Posterior cingulate gyrus (tissue), 11 donors: ENCODE data around the gene NOLC1.
"Not testable (repeated sequence)": the region's sequence is repeated elsewhere in the genome, so short reads cannot be mapped to it uniquely, and the experiment has no call there.

Experiments used
- DNase-seq, 10 donors: peaks; one replicate each; pipeline versions ENCODE4 v3.0.0 to v3.0.0-alpha.2; 2020 to 2021; ENCODE audit warnings: mixed read lengths in 3 of 10
- intact Hi-C: fragments of 100-400 bp; cut with DNase I; formaldehyde crosslinking; loops from one replicate; pipeline ENCODE4 v1.15.1; 2023

Gene NOLC1

DNA sequence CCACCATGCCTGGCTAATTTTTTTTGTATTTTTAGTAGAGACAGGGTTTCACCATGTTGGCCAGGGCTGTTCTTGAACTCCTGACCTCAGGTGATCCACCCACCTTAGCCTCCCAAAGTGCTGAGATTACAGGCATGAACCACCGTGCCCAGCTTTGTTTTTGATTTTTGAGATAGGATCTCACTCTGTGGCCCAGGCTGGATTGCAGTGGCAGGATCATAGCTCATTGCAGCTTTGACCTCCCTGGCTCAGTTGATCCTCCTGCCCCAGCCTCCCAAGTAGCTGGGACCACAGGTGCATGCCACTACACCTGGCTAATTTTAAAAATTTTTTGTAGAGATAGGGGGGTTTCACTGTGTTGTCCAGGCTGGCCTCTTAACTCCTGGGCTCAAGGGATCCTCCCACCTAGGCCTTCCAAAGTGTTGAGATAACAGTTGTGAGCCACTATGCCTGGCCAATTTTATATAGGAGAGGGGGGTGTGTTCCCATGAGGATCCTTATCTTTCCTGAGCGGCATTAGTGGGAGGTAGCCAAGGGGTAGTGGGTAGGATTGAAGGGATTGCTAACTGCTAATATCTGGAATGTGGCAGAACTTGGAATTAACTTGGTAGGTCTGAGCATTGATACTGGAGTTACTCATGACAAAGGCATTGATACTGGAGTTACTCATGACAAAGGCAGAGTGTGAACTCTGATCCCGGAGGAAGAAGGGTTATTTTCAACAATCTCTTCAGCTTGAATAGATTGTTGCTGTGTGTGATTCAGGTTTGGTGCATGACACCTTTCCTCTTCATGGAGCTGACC, 1.0 kb upstream of the NOLC1 start:
- intact Hi-C loops = no loop called here
- no peak for DNase-seq

DNA sequence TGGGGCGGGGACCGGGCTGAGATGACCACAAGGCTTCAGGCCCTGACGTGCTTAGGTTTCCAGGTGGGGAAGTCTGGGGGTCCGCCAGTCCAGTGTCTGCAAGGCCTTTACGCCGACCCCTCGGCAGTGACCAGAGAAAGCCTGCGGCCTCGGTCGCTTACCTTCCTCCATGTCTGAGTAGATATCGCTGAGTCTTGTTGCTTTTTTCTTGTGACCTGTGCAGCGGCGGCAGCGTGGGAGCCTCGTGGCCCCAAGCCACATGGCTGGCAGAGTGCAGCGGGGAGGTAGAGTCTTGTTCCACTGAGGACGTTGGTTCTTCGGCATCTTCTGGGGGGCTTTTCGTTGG, 329 bp downstream of the NOLC1 start:
- intact Hi-C loops = loop anchor here (1.0 kb wide), 1 partner anchor 19 kb away; the partner anchor contains the start of gene PPRC1

DNA sequence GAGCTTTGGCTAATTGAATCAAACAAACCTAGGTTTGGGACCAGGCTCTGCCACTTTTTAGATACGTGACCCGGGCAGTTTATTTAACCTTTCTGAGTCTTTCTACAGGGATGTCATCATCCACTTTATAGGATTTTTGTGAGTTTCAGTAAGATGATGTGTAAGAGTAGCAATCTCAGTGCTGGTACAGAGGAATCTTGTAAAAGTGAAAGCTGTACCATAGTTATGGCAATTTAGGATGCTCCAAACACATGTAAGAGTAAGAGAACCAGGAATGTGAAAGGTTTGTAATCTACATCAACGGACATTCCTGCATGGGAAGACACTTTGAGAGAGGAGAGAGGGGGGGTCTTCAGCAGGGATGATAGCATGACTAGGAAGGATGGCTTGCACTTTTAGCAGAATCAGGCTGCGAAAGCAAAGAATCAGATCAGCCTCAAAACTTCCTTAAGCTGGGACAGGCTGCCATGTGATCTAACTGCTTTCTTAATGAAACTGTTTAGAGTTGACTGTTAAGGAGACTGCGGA, 968 bp downstream of the NOLC1 start:
- intact Hi-C loops = no loop called here
- DNase-seq = no peak

More for the DNA sequence above, 329 bp downstream of the NOLC1 start:
- DNase-seq = peak in 2 of 10 donors; percentile 8 to 81

DNA sequence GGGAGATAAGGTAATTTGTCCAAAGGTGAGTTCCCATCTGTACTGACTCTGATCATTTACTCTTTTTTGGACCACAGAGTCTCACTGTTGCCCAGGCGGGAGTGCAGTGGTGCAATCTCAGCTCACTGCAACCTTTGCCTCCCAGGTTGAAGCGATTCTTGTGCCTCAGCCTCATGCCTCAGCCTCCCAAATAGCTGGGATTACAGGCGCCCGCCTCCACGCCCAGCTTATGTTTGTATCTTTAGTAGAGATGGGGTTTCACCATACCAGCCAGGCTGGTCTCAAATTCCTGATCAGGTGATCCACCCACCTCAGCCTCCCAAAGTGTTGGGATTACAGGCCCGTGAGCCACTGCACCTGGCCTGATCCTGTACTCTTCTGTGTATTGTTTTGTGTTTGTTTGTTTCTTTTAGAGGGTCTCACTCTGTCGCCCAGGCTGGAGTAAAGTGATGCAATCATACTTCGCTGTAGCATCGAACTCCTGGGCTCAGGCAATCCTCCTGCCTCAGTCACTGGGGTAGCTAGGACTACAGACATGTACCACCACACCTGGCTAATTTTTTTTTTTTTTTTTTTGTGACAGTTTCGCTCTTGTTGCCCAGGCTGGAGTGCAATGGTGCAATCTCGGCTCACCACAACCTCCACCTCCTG, 2.4 kb downstream of the NOLC1 start:
- intact Hi-C loops = no loop called here
- DNase-seq = no peak

DNA sequence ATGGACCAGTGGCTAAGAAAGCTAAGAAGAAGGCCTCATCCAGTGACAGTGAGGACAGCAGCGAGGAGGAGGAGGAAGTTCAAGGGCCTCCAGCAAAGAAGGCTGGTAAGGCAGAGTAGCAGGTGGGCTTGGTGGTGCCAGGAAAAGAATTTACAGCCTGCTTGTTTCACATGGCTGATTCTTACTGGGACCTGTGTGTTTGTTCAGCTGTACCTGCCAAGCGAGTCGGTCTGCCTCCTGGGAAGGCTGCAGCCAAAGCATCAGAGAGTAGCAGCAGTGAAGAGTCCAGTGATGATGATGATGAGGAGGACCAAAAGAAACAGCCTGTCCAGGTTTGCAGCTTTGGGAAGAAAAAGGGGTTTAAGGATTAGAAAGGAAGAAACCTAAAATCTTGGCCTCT, 5.0 kb downstream of the NOLC1 start:
- DNase-seq = no peak
- intact Hi-C loops = no loop called here

DNA sequence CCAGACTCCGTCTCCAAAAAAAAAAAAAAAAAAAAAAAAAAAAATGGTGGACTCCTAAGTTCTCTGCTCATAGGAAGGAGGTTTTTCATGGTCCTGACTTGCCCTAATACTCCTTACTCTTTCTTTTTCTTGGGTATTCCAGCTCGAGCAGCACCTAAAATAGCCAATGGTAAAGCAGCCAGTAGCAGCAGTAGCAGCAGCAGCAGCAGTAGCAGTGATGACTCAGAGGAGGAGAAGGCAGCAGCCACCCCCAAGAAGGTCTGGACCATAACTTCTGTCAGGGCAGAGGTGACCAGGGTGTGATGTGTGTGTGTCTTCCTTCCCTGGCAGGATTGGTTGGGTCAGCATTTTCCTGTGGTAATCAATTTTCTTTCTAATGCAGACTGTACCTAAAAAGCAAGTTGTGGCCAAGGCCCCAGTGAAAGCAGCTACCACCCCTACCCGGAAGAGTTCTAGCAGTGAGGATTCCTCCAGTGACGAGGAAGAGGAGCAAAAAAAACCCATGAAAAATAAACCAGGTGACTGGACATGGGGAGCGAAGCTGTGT, 6.9 kb downstream of the NOLC1 start:
- DNase-seq = no peak
- intact Hi-C loops = no loop called here

DNA sequence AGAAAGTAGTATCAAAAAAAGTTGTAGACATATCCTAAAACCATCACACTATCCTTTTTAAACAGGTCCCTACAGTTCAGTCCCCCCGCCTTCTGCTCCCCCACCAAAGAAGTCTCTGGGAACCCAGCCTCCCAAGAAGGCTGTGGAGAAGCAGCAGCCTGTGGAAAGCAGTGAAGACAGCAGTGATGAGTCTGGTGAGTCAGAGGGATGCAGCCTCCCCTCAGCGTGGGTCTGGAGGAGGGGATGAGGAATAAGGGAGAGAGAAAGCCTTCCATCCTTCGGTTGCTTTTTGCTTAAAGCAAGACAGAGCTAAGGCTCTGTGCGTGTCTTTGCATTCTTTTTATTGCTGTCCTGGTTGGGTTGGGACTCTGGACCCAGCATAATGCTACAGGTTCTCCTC, 7.6 kb downstream of the NOLC1 start:
- intact Hi-C loops = loop anchor here (10.0 kb wide), 1 partner anchor 75 kb away; no protein-coding TSS in a partner anchor
- no peak for DNase-seq

DNA sequence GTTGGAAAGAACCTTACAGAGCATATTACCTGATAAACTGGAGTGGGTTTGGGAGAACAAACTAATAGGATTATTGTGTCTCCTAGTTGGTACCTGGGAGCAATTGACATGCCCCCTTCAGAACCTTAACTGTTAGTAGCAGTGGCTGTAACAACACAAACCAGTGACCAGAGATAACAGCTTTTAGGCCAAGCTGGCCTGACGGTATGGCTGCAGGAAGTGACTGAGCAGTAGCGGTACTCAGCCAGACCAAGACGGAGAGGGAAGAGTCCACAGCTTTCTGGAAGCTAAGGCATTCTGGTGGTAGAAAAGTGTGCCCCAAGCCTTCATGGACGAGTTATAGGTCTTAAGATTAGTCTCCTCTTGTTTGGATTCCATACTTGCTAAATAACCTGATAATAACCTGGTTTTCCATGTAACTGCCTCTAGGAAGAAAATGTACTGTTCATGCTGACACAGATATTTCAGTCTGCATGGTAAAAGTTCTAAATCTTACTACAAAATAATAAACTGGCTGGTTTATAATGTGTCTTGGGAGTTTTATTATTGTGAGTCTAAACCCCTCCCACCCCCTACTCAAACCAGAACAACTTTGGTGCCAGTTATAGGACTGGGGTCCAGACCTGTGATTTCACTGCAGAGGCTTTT, 11.3 kb downstream of the NOLC1 start:
- intact Hi-C loops = loop anchor here (10.0 kb wide), 1 partner anchor 71 kb away; no protein-coding TSS in a partner anchor
- DNase-seq = no peak

DNA sequence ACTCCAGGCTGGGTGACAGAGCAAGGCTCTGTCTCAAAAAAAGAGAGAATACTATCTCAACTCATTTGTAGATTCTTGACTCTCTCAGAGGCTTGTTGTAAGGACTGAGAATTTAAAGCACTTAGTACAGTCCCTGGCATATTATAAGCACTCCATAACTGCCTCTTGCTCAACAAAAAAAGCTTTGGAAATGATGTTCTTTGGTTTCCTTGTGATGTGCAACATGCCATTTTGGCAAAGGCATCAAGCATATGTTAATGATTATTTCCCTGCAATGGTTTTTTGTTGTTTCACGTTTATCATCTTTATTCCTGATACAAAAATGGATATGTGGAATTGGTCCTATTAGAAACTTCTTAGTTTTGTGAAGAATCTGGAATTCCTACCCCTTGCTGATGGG, 15.7 kb downstream of the NOLC1 start:
- DNase-seq = no peak
- intact Hi-C loops = loop anchor here (5.0 to 10.0 kb wide), 3 partner anchors 67 to 229 kb away; partner anchors contain the start of gene NFKB2

DNA sequence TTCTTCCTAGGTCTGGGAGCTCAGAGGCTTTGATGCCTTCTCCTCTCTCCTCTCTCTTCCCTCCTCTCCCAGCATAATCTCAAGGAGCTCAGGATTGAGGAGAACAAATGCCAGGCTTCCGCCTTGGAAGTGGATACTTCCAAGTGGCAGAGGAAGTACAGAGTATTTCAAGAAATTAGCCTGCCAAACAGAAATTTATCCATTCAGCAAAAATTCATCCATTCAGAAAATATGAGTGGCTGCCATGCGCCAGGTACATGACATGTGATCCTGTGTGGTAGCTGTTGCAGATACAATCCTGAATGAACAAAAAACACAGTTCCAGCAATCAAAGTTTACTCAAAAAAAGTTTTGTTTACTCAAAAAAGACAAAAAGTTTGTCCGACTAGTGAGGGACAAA, 18.4 kb downstream of the NOLC1 start:
- no peak for DNase-seq
- intact Hi-C loops = no loop called here

DNA sequence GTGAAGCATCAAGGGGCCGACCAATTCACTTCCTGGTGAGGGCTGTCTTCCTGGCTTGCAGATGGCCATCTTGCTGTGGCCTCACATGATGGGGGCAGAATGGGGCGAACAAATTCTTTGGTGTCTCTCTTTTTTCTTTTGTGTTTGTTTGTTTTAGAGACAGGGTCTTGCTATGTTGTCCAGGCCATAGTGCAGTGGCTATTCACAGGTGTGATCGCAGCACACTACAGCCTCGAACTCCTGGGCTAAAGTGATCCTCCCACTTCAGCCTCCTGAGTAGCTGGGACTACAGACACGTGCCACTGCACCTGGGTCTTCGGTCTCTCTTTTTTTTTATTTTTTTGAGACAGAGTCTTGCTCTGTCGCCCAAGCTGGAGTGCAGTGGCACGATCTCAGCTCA, 20.1 kb downstream of the NOLC1 start:
- intact Hi-C loops = no loop called here
- no peak for DNase-seq

DNA sequence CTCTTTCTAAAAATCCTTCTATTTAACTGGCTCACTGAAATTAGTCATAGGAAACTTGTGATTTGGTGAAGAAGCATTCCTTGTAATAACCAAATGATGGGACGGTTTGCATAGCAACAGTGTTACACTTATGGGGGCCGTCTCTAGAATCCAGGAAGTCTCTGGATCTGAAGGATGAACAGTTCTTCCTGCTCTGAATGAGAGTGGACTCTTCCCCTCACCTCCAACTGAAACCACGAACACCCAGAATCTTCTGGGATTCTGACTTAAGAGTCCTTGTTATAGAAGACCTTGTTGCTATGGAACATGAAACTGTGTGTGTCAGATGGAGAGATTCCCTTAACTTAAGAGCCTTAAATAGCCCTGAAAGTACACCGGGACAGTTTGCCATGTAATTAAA, 23.2 kb downstream of the NOLC1 start:
- intact Hi-C loops = no loop called here

DNA sequence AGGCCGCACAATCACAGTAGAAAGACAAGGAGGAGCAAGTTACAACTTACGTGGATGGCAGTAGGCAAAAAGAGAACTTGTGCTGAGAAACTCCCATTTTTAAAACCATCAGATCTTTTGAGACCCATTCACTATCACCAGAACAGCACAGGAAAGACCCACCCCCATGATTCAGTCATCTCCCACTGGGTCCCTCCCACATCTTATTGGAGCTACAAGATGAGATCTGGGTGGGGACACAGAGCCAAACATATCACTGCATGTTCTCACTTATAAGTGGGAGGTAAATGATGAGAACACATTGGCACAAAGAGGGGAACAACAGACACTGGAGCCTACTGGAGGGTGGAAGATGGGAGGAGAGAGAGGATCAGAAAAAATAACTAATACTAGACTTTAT, 32.4 kb downstream of the NOLC1 start:
- intact Hi-C loops = no loop called here
- DNase-seq = no peak

More for the DNA sequence above, 23.2 kb downstream of the NOLC1 start:
- DNase-seq = no peak

DNA sequence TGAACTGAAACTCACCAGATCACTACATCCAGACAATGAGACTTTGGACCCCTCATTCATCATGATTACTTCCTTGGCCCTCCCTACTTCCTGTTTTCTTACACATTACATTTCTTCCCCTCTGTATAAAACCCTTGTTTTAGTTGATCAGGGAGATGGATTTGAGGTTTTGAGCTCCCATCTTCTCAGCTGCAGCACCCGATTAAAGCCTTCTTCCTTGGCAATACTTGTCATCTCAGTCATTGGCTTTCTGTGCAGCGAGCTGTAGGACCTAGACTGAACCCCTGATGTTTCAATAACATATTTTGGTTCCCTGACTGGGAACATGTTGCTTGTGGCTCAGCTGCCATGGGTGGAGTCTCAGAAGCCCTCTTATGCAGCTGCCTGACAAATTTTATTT, 33.1 kb downstream of the NOLC1 start:
- intact Hi-C loops = no loop called here
- DNase-seq = no peak

DNA sequence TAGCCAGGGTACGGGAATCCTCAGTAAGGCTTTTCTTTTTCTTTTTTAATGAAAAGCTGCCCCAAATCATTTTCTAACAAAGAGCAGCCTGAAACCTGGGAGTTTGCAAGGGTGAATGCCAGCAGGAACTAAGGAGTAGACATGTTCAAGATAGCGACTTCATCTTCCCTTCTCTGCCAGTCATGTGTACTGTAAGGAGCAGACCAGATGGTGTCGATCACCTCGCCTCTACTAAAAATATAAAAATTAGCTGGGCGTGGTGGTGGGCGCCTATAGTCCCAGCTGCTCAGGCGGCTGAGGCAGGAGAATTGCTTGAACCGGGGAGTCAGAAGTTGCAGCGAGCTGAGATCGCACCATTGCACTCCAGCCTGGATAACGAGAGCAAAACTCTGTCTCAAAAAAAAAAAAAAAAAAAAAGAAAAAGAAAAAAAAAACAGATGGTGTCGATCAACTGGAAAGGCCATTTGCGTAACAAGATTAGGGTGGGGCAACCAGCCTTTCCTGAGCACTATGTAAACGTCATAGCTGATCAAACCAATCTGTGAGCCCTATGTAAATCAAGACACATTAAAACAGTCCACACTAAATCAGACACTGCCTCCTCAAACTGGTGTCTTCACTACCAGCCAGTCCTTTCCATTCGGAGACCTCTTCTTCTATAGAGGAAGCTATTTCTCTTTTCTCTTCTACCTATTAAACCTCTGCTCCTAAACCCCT, 33.8 kb downstream of the NOLC1 start:
- DNase-seq = no peak
- intact Hi-C loops = no loop called here

DNA sequence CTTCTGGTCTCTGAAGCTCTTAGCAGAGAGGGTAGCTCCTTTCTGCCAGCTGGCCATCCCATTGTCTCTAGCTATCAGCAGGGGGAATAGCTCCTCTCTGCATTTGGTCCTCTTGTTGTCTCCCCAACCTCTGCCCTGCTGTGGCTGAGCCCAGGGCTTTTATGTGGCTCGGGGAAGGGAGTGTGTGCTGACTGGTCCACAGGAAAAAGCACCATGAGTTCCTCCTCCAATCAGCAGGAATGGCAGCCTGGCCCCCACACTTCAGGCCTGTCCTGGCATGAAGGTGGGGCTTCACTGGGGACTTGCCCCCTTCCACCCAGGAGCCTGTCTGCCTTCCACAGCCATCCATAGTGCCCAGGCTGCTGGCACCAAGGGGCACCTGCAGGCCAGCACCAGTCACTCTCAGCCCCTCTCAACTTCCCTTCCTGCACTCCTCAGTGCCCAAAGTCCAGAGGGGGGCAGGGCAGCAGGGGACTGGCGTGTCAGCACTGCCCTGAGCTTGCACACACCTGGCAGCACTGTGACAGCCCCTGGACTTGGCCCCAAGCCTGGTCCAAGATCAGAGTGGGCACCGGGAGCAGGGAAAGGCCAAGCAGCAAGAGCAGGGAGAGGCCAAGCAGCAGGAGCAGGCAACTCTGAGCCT, 36.2 kb downstream of the NOLC1 start:
- no peak for DNase-seq
- intact Hi-C loops = no loop called here

DNA sequence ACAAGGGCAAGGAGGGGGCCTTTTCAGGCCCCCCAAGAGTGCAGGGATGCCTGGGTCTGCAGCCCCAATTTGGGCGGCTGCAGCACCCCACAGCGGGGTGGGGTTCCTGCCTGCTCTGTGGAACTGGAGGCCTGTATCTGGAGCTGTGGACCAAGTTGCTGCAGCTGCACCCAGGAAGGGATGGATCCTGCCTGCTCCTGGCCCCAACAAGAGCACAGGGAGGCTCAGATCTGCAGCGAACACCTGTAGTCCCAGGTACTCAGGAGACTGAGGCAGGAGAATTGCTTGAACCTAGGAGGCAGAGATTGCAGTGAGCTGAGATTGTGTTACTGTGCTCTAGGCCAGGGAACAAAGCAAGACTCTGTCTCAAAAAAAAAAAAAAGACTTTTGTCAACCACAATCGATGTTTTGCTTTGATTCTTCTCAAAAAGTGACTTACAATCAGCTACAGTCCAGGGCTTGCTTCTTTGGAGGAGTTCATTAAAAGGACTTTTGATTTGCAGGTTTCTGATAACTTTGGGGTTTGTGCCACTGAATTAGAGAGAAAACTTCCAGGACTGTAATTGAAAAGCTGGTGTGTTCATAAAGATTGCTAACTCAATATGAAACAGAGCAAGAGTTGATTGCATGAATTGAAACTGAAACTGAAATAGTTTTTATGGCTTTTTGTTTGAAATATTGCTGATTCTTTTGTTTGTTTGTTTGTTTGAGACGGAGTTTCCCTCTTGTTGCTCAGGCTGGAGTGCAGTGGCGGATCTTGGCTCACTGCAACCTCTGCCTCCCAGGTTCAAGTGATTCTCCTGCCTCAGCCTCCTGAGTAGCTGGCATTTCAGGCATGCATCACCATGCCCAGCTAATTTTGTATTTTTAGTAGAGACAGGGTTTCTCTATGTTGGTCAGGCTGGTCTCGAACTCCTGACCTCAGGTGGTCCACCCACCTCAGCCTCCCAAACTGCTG, 37.0 kb downstream of the NOLC1 start:
- DNase-seq, intact Hi-C loops: not testable (repeated sequence)

DNA sequence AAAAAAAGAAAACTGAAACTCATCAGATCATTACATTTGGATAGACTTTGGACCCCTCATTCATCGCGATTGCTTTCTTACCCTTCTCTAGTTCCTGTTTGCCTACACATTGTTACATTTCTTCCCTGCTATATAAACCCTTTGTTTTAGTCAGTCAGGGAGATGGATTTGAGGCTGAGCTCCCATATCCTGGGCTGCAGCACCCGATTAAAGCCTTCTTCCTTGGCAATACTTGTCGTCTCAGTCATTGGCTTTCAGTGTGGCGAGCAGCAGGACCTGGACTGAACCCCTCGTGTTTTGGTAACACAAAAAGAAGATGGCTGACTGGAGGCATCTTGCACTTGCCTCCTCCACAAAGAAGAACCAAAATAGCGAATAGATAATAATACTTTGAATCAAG, 39.8 kb downstream of the NOLC1 start:
- DNase-seq = no peak
- intact Hi-C loops = no loop called here
